HEK293T (cell line): Measurements from ENCODE around the gene SPACA5.

ENCODE experiments used
- BHLHE40 ChIP-seq: fragments of 450-650 bp; IDR thresholded peaks from 2 replicates; pipeline ENCODE4 v1.6.1; 2016; ENCODE audit warnings: mild to moderate bottlenecking, moderate library complexity, borderline replicate concordance
- SP1 ChIP-seq: fragments of 450-650 bp; IDR thresholded peaks from 2 replicates; pipeline ENCODE4 v1.6.1; 2017
- SUZ12 ChIP-seq: fragments of 450-650 bp; IDR thresholded peaks from 2 replicates; pipeline ENCODE4 v1.6.1; 2016; ENCODE audit warnings: mild to moderate bottlenecking

- no peak for TF ChIP-seq BHLHE40
- no peak for TF ChIP-seq SP1
- no peak for TF ChIP-seq SUZ12
Observed at GRCh38 chrX:48045410-48046311, 38.9 kb downstream of the SPACA5 start.
